Endothelial cell of umbilical vein (primary cell): ENCODE data around the gene PLA2G15. TPM values are rescaled to one million over a fixed set of nuclear protein-coding genes. Genes with fewer than 3 reads are reported as not detected.

Experiments used
- BruUV-seq: library from RNA; stranded (reverse); fragments of 400-500 nt; replicated peaks from 2 replicates; lab custom pipeline; 2021; lab: Mats Ljungman, UMichigan
- CTCF ChIA-PET: fragments of 300-600, 350-600 bp; sonication (Branson Sonifier 250); formaldehyde crosslinking; loops from one replicate; lab custom pipeline; 2021; ENCODE audit warnings: antibody characterized with exemption, inconsistent platforms; lab: Charles Lee
- POLR2A ChIA-PET: fragments of 300-600, 350-600 bp; sonication (Branson Sonifier 250); formaldehyde crosslinking; loops from one replicate; lab custom pipeline; 2021; ENCODE audit warnings: antibody characterized with exemption, inconsistent platforms; lab: Charles Lee
- DNase-seq: peaks from one replicate; pipeline ENCODE4 v3.0.0-alpha.2; 2011; ENCODE audit warnings: low read depth, low spot score
- FAIRE-seq: peaks from 2 replicates; lab custom pipeline; 2011; peaks lifted over from hg19 to GRCh38; lab: Jason Lieb, UNC
- H2AFZ ChIP-seq: 2 replicates; pipeline ENCODE4 v1.6.0; 2012; ENCODE audit warnings: low read depth, low read length, control low read depth, inconsistent platforms
- H3K27ac ChIP-seq: 2 replicates; pipeline ENCODE4 v1.5.1; 2011; ENCODE audit warnings: low read depth, mild to moderate bottlenecking, control low read depth, low read length, moderate library complexity; ENCODE audit not compliant: insufficient read depth
- H3K27me3 ChIP-seq, 2 experiments: 2 replicates each; pipeline versions ENCODE4 v1.6.0 to v1.6.1; 2011; ENCODE audit warnings: low read length in 2 of 2, mixed read lengths in 1 of 2; ENCODE audit not compliant: control insufficient read depth in 2 of 2, insufficient read depth in 2 of 2
- H3K36me3 ChIP-seq, 2 experiments: 2 replicates in 1 of 2; 3 replicates in 1 of 2; pipeline ENCODE4 v1.5.1; 2011; ENCODE audit warnings: low read length in 2 of 2, mild to moderate bottlenecking in 1 of 2, moderate library complexity in 1 of 2; ENCODE audit not compliant: control insufficient read depth in 2 of 2, insufficient read depth in 2 of 2; ENCODE audit errors: extremely low read depth in 1 of 2
- H3K4me1 ChIP-seq: 3 replicates; pipeline ENCODE4 v1.5.1; 2011; ENCODE audit warnings: mild to moderate bottlenecking, low read length; ENCODE audit not compliant: control insufficient read depth, insufficient read depth; ENCODE audit errors: extremely low read depth
- H3K4me2 ChIP-seq: 2 replicates; pipeline ENCODE4 v1.6.1; 2011; ENCODE audit warnings: low read length, control low read depth, mixed read lengths; ENCODE audit not compliant: insufficient read depth
- H3K4me3 ChIP-seq, 3 experiments: fragments of 200-600 bp in 1 of 3; sonication (generic), shearing (Covaris generic) in 1 of 3; replicated peaks in 1 of 3; 2 replicates each; pipeline ENCODE4 v1.5.1; 2011 to 2016; ENCODE audit warnings: control low read depth in 3 of 3, low read length in 3 of 3, mild to moderate bottlenecking in 2 of 3, inconsistent platforms in 1 of 3, low read depth in 1 of 3, moderate library complexity in 1 of 3; ENCODE audit not compliant: insufficient read depth in 1 of 3
- H3K79me2 ChIP-seq: 2 replicates; pipeline ENCODE4 v1.6.0; 2012; ENCODE audit warnings: low read length, inconsistent platforms; ENCODE audit not compliant: control insufficient read depth, insufficient read depth
- H3K9ac ChIP-seq: replicated peaks from 2 replicates; pipeline ENCODE3; 2011; ENCODE audit warnings: low read length, control low read depth; ENCODE audit not compliant: insufficient read depth; ENCODE audit errors: extremely low read depth
- H3K9me1 ChIP-seq: replicated peaks from 3 replicates; pipeline ENCODE4 v1.6.0; 2011; ENCODE audit warnings: mild to moderate bottlenecking, low read length; ENCODE audit not compliant: control insufficient read depth, insufficient read depth; ENCODE audit errors: extremely low read depth
- H3K9me3 ChIP-seq: replicated peaks from 2 replicates; pipeline ENCODE4 v1.5.1; 2012; ENCODE audit warnings: low read length, inconsistent platforms; ENCODE audit not compliant: control insufficient read depth, insufficient read depth
- H4K20me1 ChIP-seq: replicated peaks from 2 replicates; pipeline ENCODE3; 2011; ENCODE audit warnings: mild to moderate bottlenecking, low read length; ENCODE audit not compliant: control insufficient read depth, insufficient read depth; ENCODE audit errors: extremely low read depth
- EZH2 ChIP-seq: IDR thresholded peaks from 2 replicates; pipeline ENCODE4 v1.6.1; 2012; ENCODE audit warnings: borderline replicate concordance, low read depth, mild to moderate bottlenecking, moderate library complexity, low read length, inconsistent platforms; ENCODE audit not compliant: severe bottlenecking
- FOS ChIP-seq: IDR thresholded peaks from 2 replicates; pipeline ENCODE4 v1.6.1; 2011; ENCODE audit warnings: mild to moderate bottlenecking, low read length, moderate library complexity, borderline replicate concordance; ENCODE audit not compliant: insufficient read depth
- GATA2 ChIP-seq: IDR thresholded peaks from 2 replicates; pipeline ENCODE4 v1.7.0; 2011; ENCODE audit warnings: low read depth, mild to moderate bottlenecking, moderate library complexity, mixed read lengths, low read length; ENCODE audit not compliant: insufficient read length, insufficient read depth
- JUN ChIP-seq: IDR thresholded peaks from 2 replicates; pipeline ENCODE4 v1.6.1; 2011; ENCODE audit warnings: borderline replicate concordance, low read depth; ENCODE audit not compliant: insufficient read length, insufficient read depth
- MYC ChIP-seq: IDR thresholded peaks from one replicate; pipeline ENCODE4 v1.6.1; 2011; ENCODE audit warnings: mild to moderate bottlenecking, low read depth, low read length
- POLR2A ChIP-seq: IDR thresholded peaks from 2 replicates; pipeline ENCODE4 v1.6.1; 2012; ENCODE audit warnings: low read depth, mild to moderate bottlenecking, control low read depth, low read length
- POLR2AphosphoS5 ChIP-seq: IDR thresholded peaks from 2 replicates; pipeline ENCODE4 v1.6.1; 2012; ENCODE audit warnings: low read depth, mild to moderate bottlenecking, control low read depth, low read length, moderate library complexity; ENCODE audit not compliant: insufficient read depth
- dilution Hi-C: fragments of 300-500 bp; cut with MboI; formaldehyde crosslinking; loops from one replicate; pipeline ENCODE4 v1.15.0; 2019; ENCODE audit warnings: low sequenced_read_pairs; ENCODE audit not compliant: extremely low pct_ligation_motif_present
- intact Hi-C: fragments of 100-400 bp; cut with micrococcal nuclease; formaldehyde crosslinking; loops from one replicate; pipeline ENCODE4 v1.10.0; 2022
- polyA plus RNA-seq, 4 experiments: library from polyadenylated mRNA; depleted of rRNA in 3 of 4; stranded (reverse) in 3 of 4; unstranded in 1 of 4; fragments of >200 nt; gene quantifications; 2 replicates each; pipeline versions ENCODE4 v1.2.1 to v1.2.3, GENCODE V29; 2011 to 2012; ENCODE audit warnings: missing spikeins in 1 of 4
- total RNA-seq: library from RNA; stranded (reverse); gene quantifications from 2 replicates; pipeline ENCODE4 v1.2.3, GENCODE V29; 2021
- TF ChIP-seq, protein P1 (sequence below), 2 donors: IDR thresholded peaks; 1 replicate in 1 of 2; 2 replicates in 1 of 2; pipeline ENCODE4 v1.5.1; 2011; ENCODE audit warnings: low read length in 2 of 2, mild to moderate bottlenecking in 2 of 2, moderate library complexity in 2 of 2, control low read depth in 1 of 2, inconsistent platforms in 1 of 2, low read depth in 1 of 2; ENCODE audit not compliant: insufficient read depth in 1 of 2; ENCODE audit errors: extremely low read depth in 1 of 2
- TF ChIP-seq, protein P2 (sequence below): IDR thresholded peaks from 2 replicates; pipeline ENCODE4 v1.6.1; 2011; ENCODE audit not compliant: insufficient read depth, insufficient read length

PLA2G15 gene
- total and polyA plus RNA-seq, 2 donors (not counting 3 experiments of a cell fraction or from before 2014, with no cell fraction given), result 24.3 to 41.8 TPM

DNA sequence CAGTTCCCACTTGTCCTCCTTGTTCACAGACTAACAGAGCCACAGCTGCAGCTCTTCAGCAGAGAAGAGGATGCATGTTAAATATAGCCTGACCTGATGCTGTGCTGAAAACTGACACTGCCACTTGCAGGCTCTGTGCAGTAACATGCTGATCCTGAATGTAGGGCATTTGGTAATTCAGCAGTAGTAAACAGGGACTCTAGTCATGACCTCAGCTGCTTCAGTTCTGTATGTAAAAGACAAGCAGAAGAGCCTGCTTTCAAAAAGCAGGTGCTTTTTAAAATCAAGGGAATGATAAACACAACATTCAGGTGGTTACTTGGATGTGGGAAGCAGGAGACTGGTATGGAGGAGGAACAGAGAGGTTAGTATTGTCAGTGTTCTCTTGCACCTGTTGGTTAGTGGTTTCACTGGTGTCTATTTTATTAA lies 43.1 kb upstream of the PLA2G15 start:
- H3K36me3 ChIP-seq, result no peaks in the 10 kb centered on the region
- ChIA-PET POLR2A (no interaction called here), CTCF (interaction anchor here (2.5 kb wide), 1 partner anchor 162 kb away, joined by 9 read pairs; no protein-coding TSS in a partner anchor)
- H3K79me2 ChIP-seq, result no peaks in the 10 kb centered on the region
- H3K27me3 ChIP-seq, result no peaks in the 10 kb centered on the region
- peaks cover 2% of the 10 kb centered on the region for H4K20me1 ChIP-seq
- H3K27ac ChIP-seq, result no peak overlapping the region
- H3K4me3 ChIP-seq, result no peak overlapping the region
- H3K9ac ChIP-seq, result no peak overlapping the region
- no peaks in the 10 kb centered on the region for H3K9me3 ChIP-seq
- dilution Hi-C loops (no loop called here), intact Hi-C loops (no loop called here)
- DNase-seq, result no peak
- no peaks in the 10 kb centered on the region for H3K9me1 ChIP-seq
- no peak overlapping the region for H2AFZ ChIP-seq
- no TSS peak for BruUV-seq
- H3K4me1 ChIP-seq, result peaks cover 7% of the 10 kb centered on the region
- no peak overlapping the region for H3K4me2 ChIP-seq
- TF ChIP-seq MYC (no peak), GATA2 (no peak), EZH2 (no peak), FOS (no peak), JUN (no peak), POLR2A (no peak), POLR2AphosphoS5 (no peak)
- TF ChIP-seq, protein P1, sequence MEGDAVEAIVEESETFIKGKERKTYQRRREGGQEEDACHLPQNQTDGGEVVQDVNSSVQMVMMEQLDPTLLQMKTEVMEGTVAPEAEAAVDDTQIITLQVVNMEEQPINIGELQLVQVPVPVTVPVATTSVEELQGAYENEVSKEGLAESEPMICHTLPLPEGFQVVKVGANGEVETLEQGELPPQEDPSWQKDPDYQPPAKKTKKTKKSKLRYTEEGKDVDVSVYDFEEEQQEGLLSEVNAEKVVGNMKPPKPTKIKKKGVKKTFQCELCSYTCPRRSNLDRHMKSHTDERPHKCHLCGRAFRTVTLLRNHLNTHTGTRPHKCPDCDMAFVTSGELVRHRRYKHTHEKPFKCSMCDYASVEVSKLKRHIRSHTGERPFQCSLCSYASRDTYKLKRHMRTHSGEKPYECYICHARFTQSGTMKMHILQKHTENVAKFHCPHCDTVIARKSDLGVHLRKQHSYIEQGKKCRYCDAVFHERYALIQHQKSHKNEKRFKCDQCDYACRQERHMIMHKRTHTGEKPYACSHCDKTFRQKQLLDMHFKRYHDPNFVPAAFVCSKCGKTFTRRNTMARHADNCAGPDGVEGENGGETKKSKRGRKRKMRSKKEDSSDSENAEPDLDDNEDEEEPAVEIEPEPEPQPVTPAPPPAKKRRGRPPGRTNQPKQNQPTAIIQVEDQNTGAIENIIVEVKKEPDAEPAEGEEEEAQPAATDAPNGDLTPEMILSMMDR (IDR thresholded peaks at IDR 0.05; ENCODE audit: extremely low read depth in 1 of 2, insufficient read depth in 1 of 2, low read depth in 1 of 2, low read length in 2 of 2), result no peak
- TF ChIP-seq, protein P2, sequence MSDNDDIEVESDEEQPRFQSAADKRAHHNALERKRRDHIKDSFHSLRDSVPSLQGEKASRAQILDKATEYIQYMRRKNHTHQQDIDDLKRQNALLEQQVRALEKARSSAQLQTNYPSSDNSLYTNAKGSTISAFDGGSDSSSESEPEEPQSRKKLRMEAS, result no peak
- no peak for FAIRE-seq
